ENCODE results near the gene RBM10. TPM values are rescaled to one million over a fixed set of nuclear protein-coding genes. Genes with fewer than 3 reads are reported as not detected.
A peak's percentile ranks its signal among the peaks of the same experiment; 100 is the strongest.

The RBM10 gene
- total RNA-seq, 1 donor from 2014 or later = 32.1 TPM

DNA sequence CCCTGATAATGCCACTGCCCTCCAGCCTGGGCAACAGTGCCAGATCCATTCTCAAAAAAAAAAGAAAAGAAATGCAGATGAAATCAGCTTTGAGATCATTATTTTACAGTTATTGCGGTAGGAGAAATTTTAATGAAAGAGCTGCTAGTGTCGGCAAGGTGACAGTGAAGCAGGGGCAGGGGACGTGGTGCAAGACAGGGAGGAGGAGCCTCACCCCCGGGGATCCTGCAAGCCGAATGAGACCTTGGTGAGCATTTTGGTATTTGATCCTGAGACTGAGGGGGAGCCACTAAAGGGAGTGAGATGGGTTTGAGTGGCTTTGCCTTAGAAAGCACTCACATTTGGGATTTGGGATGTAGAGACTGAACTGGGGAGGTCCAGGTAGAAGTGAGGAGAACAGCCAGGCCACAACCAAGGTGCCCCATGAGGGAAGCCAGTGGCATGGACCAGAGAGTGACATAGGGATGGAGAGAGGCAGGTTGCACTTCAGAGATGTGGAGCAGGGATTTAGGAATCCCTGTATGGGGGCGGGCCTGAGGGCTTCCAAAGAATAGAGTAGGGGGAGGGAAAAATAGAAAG, 23.6 kb downstream of the RBM10 start:
- no peaks in the 10 kb centered on the region for H3K9me3 ChIP-seq
- H3K4me1 ChIP-seq = no peaks in the 10 kb centered on the region
- no peak for DNase-seq
- H3K36me3 ChIP-seq = peaks cover 37% of the 10 kb centered on the region
- TF ChIP-seq, protein P1, sequence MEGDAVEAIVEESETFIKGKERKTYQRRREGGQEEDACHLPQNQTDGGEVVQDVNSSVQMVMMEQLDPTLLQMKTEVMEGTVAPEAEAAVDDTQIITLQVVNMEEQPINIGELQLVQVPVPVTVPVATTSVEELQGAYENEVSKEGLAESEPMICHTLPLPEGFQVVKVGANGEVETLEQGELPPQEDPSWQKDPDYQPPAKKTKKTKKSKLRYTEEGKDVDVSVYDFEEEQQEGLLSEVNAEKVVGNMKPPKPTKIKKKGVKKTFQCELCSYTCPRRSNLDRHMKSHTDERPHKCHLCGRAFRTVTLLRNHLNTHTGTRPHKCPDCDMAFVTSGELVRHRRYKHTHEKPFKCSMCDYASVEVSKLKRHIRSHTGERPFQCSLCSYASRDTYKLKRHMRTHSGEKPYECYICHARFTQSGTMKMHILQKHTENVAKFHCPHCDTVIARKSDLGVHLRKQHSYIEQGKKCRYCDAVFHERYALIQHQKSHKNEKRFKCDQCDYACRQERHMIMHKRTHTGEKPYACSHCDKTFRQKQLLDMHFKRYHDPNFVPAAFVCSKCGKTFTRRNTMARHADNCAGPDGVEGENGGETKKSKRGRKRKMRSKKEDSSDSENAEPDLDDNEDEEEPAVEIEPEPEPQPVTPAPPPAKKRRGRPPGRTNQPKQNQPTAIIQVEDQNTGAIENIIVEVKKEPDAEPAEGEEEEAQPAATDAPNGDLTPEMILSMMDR (IDR thresholded peaks at IDR 0.05) = no peak
- intact Hi-C loops (cut with DNase I) = no loop called here
- ATAC-seq = no peak
- no peaks in the 10 kb centered on the region for H3K27me3 ChIP-seq (ENCODE audit: low read depth)
- no peak overlapping the region for H3K27ac ChIP-seq
- no peak overlapping the region for H3K4me3 ChIP-seq

DNA sequence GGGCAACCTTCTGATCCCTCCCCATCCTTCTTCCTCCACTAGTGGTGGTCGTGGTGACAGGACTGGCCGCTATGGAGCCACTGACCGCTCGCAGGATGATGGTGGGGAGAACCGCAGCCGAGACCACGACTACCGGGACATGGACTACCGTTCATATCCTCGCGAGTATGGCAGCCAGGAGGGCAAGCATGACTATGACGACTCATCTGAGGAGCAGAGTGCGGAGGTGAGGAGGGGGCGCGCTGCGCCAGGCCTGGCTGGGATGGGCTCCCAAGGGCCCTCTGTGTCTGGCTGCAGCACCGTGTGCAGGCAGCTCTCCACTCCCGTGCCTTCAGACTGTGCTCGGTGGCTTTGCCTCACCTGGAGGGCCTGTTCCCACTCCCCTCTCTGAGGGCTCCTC, 24.3 kb downstream of the RBM10 start:
- no peak for ATAC-seq
- TF ChIP-seq, protein P1 (IDR thresholded peaks at IDR 0.05) = no peak
- no peaks in the 10 kb centered on the region for H3K27me3 ChIP-seq (ENCODE audit: low read depth)
- peaks cover 41% of the 10 kb centered on the region for H3K36me3 ChIP-seq
- H3K27ac ChIP-seq = no peak overlapping the region
- no peak for DNase-seq
- no peaks in the 10 kb centered on the region for H3K4me1 ChIP-seq
- no peaks in the 10 kb centered on the region for H3K9me3 ChIP-seq
- no peak overlapping the region for H3K4me3 ChIP-seq
- intact Hi-C loops (cut with DNase I) = no loop called here

DNA sequence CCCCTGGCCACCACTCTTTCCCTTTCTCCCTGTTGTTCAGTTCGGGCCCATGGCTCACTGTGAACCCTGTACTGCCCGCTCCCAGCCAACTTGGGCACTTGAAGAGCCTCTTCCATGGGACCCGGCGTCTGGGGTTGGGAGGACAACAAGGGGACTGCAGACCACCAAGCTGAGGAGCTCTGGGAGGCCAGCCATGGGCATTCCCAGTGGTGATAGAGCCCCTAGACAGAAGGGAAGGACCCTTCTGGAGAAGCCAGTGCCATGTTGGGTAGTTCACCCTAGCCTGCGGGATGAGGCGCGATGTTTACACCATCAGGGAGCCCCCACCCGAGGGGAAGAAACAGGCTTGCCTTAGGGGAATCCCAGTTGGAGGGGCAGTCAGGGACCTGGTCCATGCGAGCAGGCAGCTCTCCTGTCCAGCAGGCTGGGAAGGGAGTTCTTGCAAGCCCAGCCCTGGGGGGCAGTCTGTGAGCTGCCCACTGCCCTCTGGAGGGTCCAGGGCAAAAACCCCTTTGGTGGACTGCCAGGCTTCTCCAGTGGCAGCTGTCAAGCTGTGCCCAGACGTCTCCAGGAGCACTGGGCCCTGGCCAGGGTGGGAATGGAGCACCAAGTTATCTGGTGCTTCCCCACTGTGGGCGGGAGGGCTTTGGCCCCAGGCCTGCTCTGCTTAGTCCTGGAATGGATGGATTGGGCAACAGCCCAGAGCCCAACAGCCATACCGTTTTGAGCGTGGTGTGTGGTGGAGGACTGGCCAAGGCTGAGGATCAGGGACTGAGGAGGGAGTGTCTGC, 24.9 kb downstream of the RBM10 start:
- ATAC-seq (peak in 1 of 2 donors; percentile 11), DNase-seq (no peak)
- H3K36me3 ChIP-seq = peaks cover 44% of the 10 kb centered on the region
- no peak overlapping the region for H3K27ac ChIP-seq
- no peaks in the 10 kb centered on the region for H3K9me3 ChIP-seq
- H3K4me1 ChIP-seq = no peaks in the 10 kb centered on the region
- H3K4me3 ChIP-seq = no peak overlapping the region
- no peaks in the 10 kb centered on the region for H3K27me3 ChIP-seq (ENCODE audit: low read depth)
- TF ChIP-seq, protein P1 (IDR thresholded peaks at IDR 0.05) = no peak
- intact Hi-C loops (cut with DNase I) = no loop called here

DNA sequence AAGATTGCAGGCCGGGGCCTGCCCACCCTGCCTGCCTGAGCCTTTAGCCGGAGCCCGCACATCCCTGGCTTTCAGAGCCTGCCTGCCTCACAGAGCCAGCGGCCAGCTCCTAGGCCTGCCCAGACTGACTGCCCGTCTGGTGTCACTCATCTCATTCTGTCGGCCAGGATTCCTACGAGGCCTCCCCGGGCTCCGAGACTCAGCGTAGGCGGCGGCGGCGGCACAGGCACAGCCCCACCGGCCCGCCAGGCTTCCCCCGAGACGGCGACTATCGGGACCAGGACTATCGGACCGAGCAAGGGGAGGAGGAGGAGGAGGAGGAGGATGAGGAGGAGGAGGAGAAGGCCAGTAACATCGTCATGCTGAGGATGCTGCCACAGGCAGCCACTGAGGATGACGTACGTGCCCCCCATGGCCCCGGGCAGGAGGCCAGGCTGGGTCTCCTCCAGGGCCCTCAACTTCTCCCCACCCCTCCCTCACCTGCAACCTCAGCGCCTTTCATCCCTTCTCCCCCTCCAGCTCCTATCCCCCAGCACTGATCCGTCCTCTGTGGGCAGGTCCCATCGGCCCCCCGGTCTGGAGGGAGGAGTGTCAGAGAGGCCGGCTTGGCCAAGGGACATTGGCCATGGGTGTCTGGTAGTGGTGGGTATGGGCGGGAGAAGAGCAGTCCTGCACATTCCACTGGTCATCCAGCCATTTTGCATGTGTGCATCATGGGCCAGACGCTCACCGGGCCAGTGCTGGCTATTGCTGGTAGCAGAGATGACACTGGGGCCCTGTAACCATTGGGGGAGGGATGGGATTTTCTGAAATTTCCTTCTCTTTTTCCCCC, 26.1 kb downstream of the RBM10 start:
- Histone ChIP-seq H3K9me3 (no peaks in the 10 kb centered on the region), H3K4me3 (no peak overlapping the region), H3K27ac (no peak overlapping the region), H3K36me3 (peaks cover 56% of the 10 kb centered on the region), H3K27me3 (ENCODE audit: low read depth) (no peaks in the 10 kb centered on the region), H3K4me1 (no peaks in the 10 kb centered on the region)
- TF ChIP-seq, protein P1 (IDR thresholded peaks at IDR 0.05) = no peak
- DNase-seq = no peak
- intact Hi-C loops (cut with DNase I) = no loop called here
- ATAC-seq = no peak

DNA sequence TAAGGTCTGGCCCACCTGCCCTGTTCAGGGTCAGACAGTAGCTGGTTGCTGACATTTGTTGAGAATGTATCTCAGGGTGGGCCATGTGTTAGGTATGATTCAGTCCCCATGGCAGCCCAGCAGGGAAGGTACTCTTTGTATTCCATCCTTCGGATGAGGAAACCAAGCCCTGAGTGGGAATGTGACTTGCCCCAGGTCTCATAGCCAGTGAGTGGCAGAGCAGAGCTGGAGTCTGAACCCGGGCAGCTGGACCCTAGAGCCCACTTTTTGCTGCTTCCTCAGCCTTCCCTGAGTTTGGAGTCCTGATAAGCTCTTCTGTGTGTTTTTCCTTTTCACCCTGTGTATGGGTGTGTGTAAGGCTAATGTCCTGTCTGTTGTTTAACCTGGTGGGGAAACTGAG, 27.0 kb downstream of the RBM10 start:
- H3K4me3 ChIP-seq = no peak overlapping the region
- ATAC-seq (no peak), DNase-seq (no peak)
- H3K27me3 ChIP-seq (ENCODE audit: low read depth) = no peaks in the 10 kb centered on the region
- TF ChIP-seq, protein P1 (IDR thresholded peaks at IDR 0.05) = no peak
- H3K9me3 ChIP-seq = no peaks in the 10 kb centered on the region
- intact Hi-C loops (cut with DNase I) = no loop called here
- no peaks in the 10 kb centered on the region for H3K4me1 ChIP-seq
- peaks cover 65% of the 10 kb centered on the region for H3K36me3 ChIP-seq
- H3K27ac ChIP-seq = no peak overlapping the region
